Thyroid gland (tissue), 4 donors: ENCODE measurements around the gene WDR89. TPM values are rescaled to one million over a fixed set of nuclear protein-coding genes. Genes with fewer than 3 reads are reported as not detected.
A peak's percentile ranks its signal among the peaks of the same experiment; 100 is the strongest.

ENCODE experiments used
- DNase-seq, 2 donors: peaks; one replicate each; pipeline ENCODE4 v3.0.0-alpha.2; 2019
- H3K27ac ChIP-seq, 3 donors: fragments of 200-600 bp; sonication (generic); 1 replicate in 2 of 3; 2 replicates in 1 of 3; pipeline ENCODE4 v1.5.1; 2016 to 2019; ENCODE audit warnings: mild to moderate bottlenecking in 1 of 3, moderate library complexity in 1 of 3
- H3K27me3 ChIP-seq: fragments of 200-600 bp; sonication (generic); one replicate; pipeline ENCODE4 v1.5.1; 2019
- H3K36me3 ChIP-seq, 2 donors: fragments of 200-600 bp; sonication (generic); one replicate each; pipeline ENCODE4 v1.5.1; 2016 to 2019
- H3K4me1 ChIP-seq, 2 donors: fragments of 200-600 bp; sonication (generic); one replicate each; pipeline ENCODE4 v1.5.1; 2017 to 2019
- H3K4me3 ChIP-seq, 3 donors: fragments of 200-600 bp; sonication (generic); replicated peaks in 1 of 3; 1 replicate in 2 of 3; 2 replicates in 1 of 3; pipeline ENCODE4 v1.5.1; 2016; ENCODE audit warnings: mild to moderate bottlenecking in 1 of 3
- H3K9me3 ChIP-seq: fragments of 200-600 bp; sonication (generic); one replicate; pipeline ENCODE4 v1.5.1; 2017
- CTCF ChIP-seq, 6 experiments: fragments of 200-600 bp in 3 of 6; fragments of 450-650 bp in 3 of 6; sonication (generic) in 3 of 6; IDR thresholded peaks; one replicate each; pipeline ENCODE4 v1.5.1; 2016 to 2019; ENCODE audit warnings: antibody characterized with exemption in 6 of 6, mild to moderate bottlenecking in 2 of 6, inconsistent platforms in 1 of 6, moderate library complexity in 1 of 6
- POLR2A ChIP-seq, 2 donors: fragments of 450-650 bp; IDR thresholded peaks; one replicate each; pipeline ENCODE4 v1.6.1; 2017; ENCODE audit warnings: antibody characterized with exemption in 2 of 2, mild to moderate bottlenecking in 2 of 2, moderate library complexity in 1 of 2
- WGBS, 2 donors: methylation state at CpG; one replicate each; pipeline ENCODE4 v1.1.5; 2017; 5-methylcytosine and 5-hydroxymethylcytosine counted together
- intact Hi-C: fragments of 100-400 bp; cut with DNase I; formaldehyde crosslinking; loops from one replicate; pipeline ENCODE4 v1.15.1; 2023
- total RNA-seq, 4 donors: library from RNA; depleted of rRNA; stranded (reverse); fragments of >200 nt; gene quantifications; one replicate each; pipeline ENCODE4 v1.2.3, GENCODE V29; 2016

WDR89 gene
- total RNA-seq, 4 donors from 2014 or later, result 9.4 to 15.0 (median 13.5) TPM

GRCh38 chr14:63654346-63654745, 12.7 kb upstream of the WDR89 start:
- TF ChIP-seq POLR2A (IDR thresholded peaks at IDR 0.05), result no peak
- TF ChIP-seq CTCF (IDR thresholded peaks at IDR 0.05), result no peak
- no peak overlapping the region for H3K27ac ChIP-seq
- H3K4me1 ChIP-seq, result peaks cover 5 to 16% of the 10 kb centered on the region in 2 donors
- no peaks in the 10 kb centered on the region for H3K36me3 ChIP-seq
- H3K4me3 ChIP-seq, result no peak overlapping the region
- 95 to 98% methylated on average over 2 of the region's 2 CpGs for WGBS, 2 donors
- no peak for DNase-seq
- no peaks in the 10 kb centered on the region for H3K9me3 ChIP-seq
- no peaks in the 10 kb centered on the region for H3K27me3 ChIP-seq
- intact Hi-C loops, result no loop called here

DNA sequence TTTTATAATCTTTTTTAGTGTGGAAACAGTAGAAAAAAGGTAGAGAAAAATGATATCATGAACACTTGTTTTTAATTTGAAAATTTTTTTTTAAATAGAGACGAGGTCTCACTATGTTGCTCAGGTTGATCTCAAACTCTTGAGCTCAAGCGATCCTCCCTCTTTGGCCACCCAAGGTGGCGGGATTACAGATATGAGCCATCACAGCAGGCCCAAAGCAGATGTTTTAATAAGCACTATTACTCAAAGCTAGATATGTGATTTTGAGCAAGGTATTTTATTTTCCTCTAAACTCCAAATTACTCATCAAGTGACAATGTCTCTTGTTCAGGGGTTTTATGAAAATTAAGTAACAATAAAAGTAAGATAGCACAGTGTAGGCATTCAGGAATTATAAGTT, 10.7 kb upstream of the WDR89 start:
- no peak for DNase-seq
- H3K4me1 ChIP-seq, result peaks cover 5 to 17% of the 10 kb centered on the region in 2 donors
- H3K36me3 ChIP-seq, result no peaks in the 10 kb centered on the region
- no peak overlapping the region for H3K27ac ChIP-seq
- intact Hi-C loops, result no loop called here
- TF ChIP-seq CTCF (IDR thresholded peaks at IDR 0.05), result no peak
- no peak for TF ChIP-seq POLR2A (IDR thresholded peaks at IDR 0.05)
- no peaks in the 10 kb centered on the region for H3K9me3 ChIP-seq
- 95 to 96% methylated on average over 3 of the region's 3 CpGs for WGBS, 2 donors
- no peaks in the 10 kb centered on the region for H3K27me3 ChIP-seq
- no peak overlapping the region for H3K4me3 ChIP-seq

DNA sequence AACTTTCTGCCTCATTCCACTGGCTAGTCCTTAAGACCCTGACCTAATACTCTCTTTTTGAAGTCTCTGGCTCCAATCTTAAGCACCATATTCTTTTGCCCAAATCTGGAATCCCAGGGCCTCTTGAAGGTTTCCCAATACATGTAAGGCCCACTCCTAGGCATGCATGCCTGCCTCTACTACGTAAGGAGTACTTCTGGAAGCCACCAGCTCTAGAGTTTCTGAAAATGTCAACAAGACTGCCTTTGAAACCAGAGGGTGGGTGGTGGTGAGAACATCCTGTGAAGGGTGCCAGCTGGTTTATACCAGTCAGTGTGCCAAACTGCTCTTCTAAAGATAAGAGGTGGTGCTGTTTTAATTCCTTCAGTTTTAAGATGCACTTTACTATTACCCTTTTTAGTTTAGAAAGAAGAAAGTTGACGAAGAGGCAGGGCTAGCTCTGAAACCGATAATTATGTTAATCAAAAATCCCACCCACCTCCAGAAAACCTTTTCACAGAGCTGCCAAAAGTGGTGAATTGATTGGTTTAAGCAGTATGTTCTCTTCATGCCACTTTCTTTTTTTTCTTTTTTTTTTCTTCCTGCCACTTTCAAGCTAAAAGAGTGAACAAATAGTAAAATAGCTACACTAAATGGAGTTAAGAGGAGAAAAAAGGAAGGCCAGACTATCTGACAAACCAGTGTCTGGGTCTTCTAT, 8.7 kb upstream of the WDR89 start:
- intact Hi-C loops, result no loop called here
- Histone ChIP-seq H3K9me3 (no peaks in the 10 kb centered on the region), H3K4me3 (no peak overlapping the region), H3K27ac (peak overlapping the region; percentile 77 to 91 (median 81)), H3K36me3 (no peaks in the 10 kb centered on the region), H3K4me1 (peaks cover 5 to 17% of the 10 kb centered on the region in 2 donors), H3K27me3 (no peaks in the 10 kb centered on the region)
- DNase-seq, result peak; percentile 79 to 83
- TF ChIP-seq POLR2A (IDR thresholded peaks at IDR 0.05) (peak in 1 of 2 donors; percentile 40), CTCF (IDR thresholded peaks at IDR 0.05) (no peak)
- 42 to 44% methylated on average over 3 of the region's 3 CpGs for WGBS, 2 donors

- H3K27me3 ChIP-seq, result no peaks in the 10 kb centered on the region
- intact Hi-C loops, result no loop called here
- no peaks in the 10 kb centered on the region for H3K36me3 ChIP-seq
- H3K27ac ChIP-seq, result peak overlapping the region in 2 of 3 donors; percentile 5 to 23
- H3K4me3 ChIP-seq, result no peak overlapping the region
- no peaks in the 10 kb centered on the region for H3K9me3 ChIP-seq
- WGBS, 2 donors, result 55 to 66% methylated on average over 6 of the region's 6 CpGs
- TF ChIP-seq CTCF (IDR thresholded peaks at IDR 0.05) (no peak), POLR2A (IDR thresholded peaks at IDR 0.05) (no peak)
- H3K4me1 ChIP-seq, result peaks cover 5 to 17% of the 10 kb centered on the region in 2 donors
- DNase-seq, result no peak
Measured at GRCh38 chr14:63647696-63648410, 6.2 kb upstream of the WDR89 start.

DNA sequence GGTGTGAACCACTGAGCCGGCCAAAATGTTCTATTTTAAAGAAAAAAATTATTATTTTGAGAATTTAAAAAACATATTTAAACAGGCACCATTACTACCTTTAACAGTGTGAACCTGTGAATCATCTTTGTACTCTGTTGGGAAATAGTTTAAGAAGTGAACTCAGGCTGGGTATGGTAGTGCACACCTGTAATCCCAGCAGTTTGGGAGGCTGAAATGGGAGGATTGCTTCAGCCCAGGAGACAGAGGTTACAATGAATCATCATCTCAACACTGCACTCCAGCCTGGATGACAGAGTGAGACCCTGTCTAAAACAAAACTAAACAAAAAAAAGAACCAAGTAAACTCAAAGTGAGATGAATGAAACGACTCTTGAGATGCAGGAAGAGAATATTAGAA, 3.1 kb upstream of the WDR89 start:
- TF ChIP-seq POLR2A (IDR thresholded peaks at IDR 0.05), result no peak
- no peak for TF ChIP-seq CTCF (IDR thresholded peaks at IDR 0.05)
- H3K4me3 ChIP-seq, result no peak overlapping the region
- no peaks in the 10 kb centered on the region for H3K27me3 ChIP-seq
- no peak for DNase-seq
- intact Hi-C loops, result no loop called here
- H3K4me1 ChIP-seq, result peaks cover 0 to 11% of the 10 kb centered on the region in 2 donors
- H3K9me3 ChIP-seq, result no peaks in the 10 kb centered on the region
- no peak overlapping the region for H3K27ac ChIP-seq
- no peaks in the 10 kb centered on the region for H3K36me3 ChIP-seq
- WGBS, 2 donors, result 86 to 88% methylated on average over 2 of the region's 2 CpGs
